Trophoblast cell (in vitro differentiated cells and primary cell): ENCODE results near the gene POLR2L.

ENCODE experiments used
- DNase-seq, 2 donors: peaks; one replicate each; pipeline ENCODE4 v3.0.0-alpha.2; 2016
- H2AFZ ChIP-seq: 2 replicates; pipeline ENCODE4 v1.6.1; 2013; ENCODE audit warnings: low read length, moderate library complexity, mild to moderate bottlenecking; ENCODE audit not compliant: insufficient read depth, poor library complexity
- H2AK5ac ChIP-seq: 2 replicates; pipeline ENCODE4 v1.6.1; 2013; ENCODE audit warnings: mild to moderate bottlenecking, low read length
- H2BK120ac ChIP-seq: 2 replicates; pipeline ENCODE4 v1.6.1; 2013; ENCODE audit warnings: low read length, mild to moderate bottlenecking, moderate library complexity; ENCODE audit not compliant: insufficient read depth, poor library complexity
- H2BK12ac ChIP-seq: 2 replicates; pipeline ENCODE4 v1.6.1; 2013; ENCODE audit warnings: mild to moderate bottlenecking, low read length, moderate library complexity
- H2BK5ac ChIP-seq: 2 replicates; pipeline ENCODE4 v1.6.1; 2013; ENCODE audit warnings: low read length, low read depth, moderate library complexity, mild to moderate bottlenecking; ENCODE audit not compliant: poor library complexity
- H3K14ac ChIP-seq: 2 replicates; pipeline ENCODE4 v1.6.1; 2013; ENCODE audit warnings: mild to moderate bottlenecking, low read length
- H3K18ac ChIP-seq: 2 replicates; pipeline ENCODE4 v1.6.1; 2013; ENCODE audit warnings: mild to moderate bottlenecking, low read length
- H3K23ac ChIP-seq: 2 replicates; pipeline ENCODE4 v1.6.1; 2013; ENCODE audit warnings: low read length
- H3K27ac ChIP-seq: 2 replicates; pipeline ENCODE4 v1.5.1; 2013; ENCODE audit warnings: low read depth, mild to moderate bottlenecking, inconsistent platforms, low read length, moderate library complexity
- H3K27me3 ChIP-seq: 2 replicates; pipeline ENCODE4 v1.6.1; 2013; ENCODE audit warnings: inconsistent platforms, mild to moderate bottlenecking, low read length, moderate library complexity; ENCODE audit not compliant: insufficient read depth
- H3K36me3 ChIP-seq, 2 experiments: 1 replicate in 1 of 2; 2 replicates in 1 of 2; pipeline ENCODE4 v1.6.1; 2013; ENCODE audit warnings: low read length in 2 of 2, mild to moderate bottlenecking in 2 of 2, moderate library complexity in 1 of 2; ENCODE audit not compliant: insufficient read depth in 2 of 2, control insufficient read depth in 1 of 2
- H3K4ac ChIP-seq: 2 replicates; pipeline ENCODE4 v1.6.1; 2013; ENCODE audit warnings: low read depth, mild to moderate bottlenecking, low read length, moderate library complexity
- H3K4me1 ChIP-seq, 2 experiments: 1 replicate in 1 of 2; 2 replicates in 1 of 2; pipeline ENCODE4 v1.6.1; 2013; ENCODE audit warnings: low read length in 2 of 2, mild to moderate bottlenecking in 2 of 2, moderate library complexity in 1 of 2; ENCODE audit not compliant: insufficient read depth in 2 of 2, control insufficient read depth in 1 of 2
- H3K4me2 ChIP-seq: 2 replicates; pipeline ENCODE4 v1.6.1; 2013; ENCODE audit warnings: inconsistent platforms, mild to moderate bottlenecking, low read length, moderate library complexity
- H3K4me3 ChIP-seq: 2 replicates; pipeline ENCODE4 v1.5.1; 2013; ENCODE audit warnings: mild to moderate bottlenecking, low read depth, low read length, inconsistent platforms
- H3K79me1 ChIP-seq: one replicate; pipeline ENCODE4 v1.6.1; 2013; ENCODE audit warnings: low read length
- H3K79me2 ChIP-seq: 2 replicates; pipeline ENCODE4 v1.6.1; 2013; ENCODE audit warnings: low read length, mild to moderate bottlenecking; ENCODE audit not compliant: control insufficient read depth, insufficient read depth, poor library complexity
- H3K9ac ChIP-seq: 2 replicates; pipeline ENCODE4 v1.6.1; 2013; ENCODE audit warnings: mild to moderate bottlenecking, low read length
- H3K9me3 ChIP-seq: 2 replicates; pipeline ENCODE4 v1.6.1; 2013; ENCODE audit warnings: low read depth, mild to moderate bottlenecking, control low read depth, inconsistent platforms, low read length; ENCODE audit not compliant: insufficient read depth
- H4K12ac ChIP-seq: 2 replicates; pipeline ENCODE4 v1.6.1; 2013; ENCODE audit warnings: low read depth, mild to moderate bottlenecking, low read length, moderate library complexity
- H4K8ac ChIP-seq: 2 replicates; pipeline ENCODE4 v1.6.1; 2013; ENCODE audit warnings: low read depth, mild to moderate bottlenecking, low read length, moderate library complexity
- H4K91ac ChIP-seq: one replicate; pipeline ENCODE4 v1.6.1; 2013; ENCODE audit warnings: low read depth, mild to moderate bottlenecking, low read length, moderate library complexity
- WGBS: extraction: QIAGEN DNeasy Blood & Tissue Kit; methylation state at CpG from one replicate; pipeline ENCODE4 v1.1.7; 2013; ENCODE audit warnings: missing lambda C conversion rate; ENCODE audit not compliant: insufficient read length, insufficient coverage; ENCODE audit errors: extremely low coverage; 5-methylcytosine and 5-hydroxymethylcytosine counted together

The POLR2L gene

GRCh38 chr11:849104-849824 is 6.9 kb upstream of the POLR2L start:
- Histone ChIP-seq H2AFZ (peak overlapping the region; percentile 1), H3K4me1 (peaks cover 15 to 21% of the 10 kb centered on the region in 2 experiments), H3K18ac (no peak overlapping the region), H3K9ac (no peak overlapping the region), H2BK120ac (no peak overlapping the region), H2BK12ac (no peak overlapping the region), H4K12ac (no peak overlapping the region), H3K9me3 (no peaks in the 10 kb centered on the region), H3K27me3 (peaks cover 14% of the 10 kb centered on the region), H3K27ac (no peak overlapping the region), H3K36me3 (no peaks in the 10 kb centered on the region), H3K4ac (no peak overlapping the region), H3K4me3 (peak overlapping the region; percentile 62), H3K79me2 (no peaks in the 10 kb centered on the region), H2BK5ac (no peak overlapping the region), H3K23ac (no peak overlapping the region), H2AK5ac (no peak overlapping the region), H3K79me1 (no peaks in the 10 kb centered on the region), H3K14ac (no peak overlapping the region), H4K8ac (no peak overlapping the region), H3K4me2 (peak overlapping the region; percentile 92), H4K91ac (no peak overlapping the region)
- DNase-seq: peak in 1 of 2 donors; percentile 28
- no CpG with 5 or more reads among the region's 71 CpGs for WGBS

- peaks cover 14% of the 10 kb centered on the region for H3K27me3 ChIP-seq
- H3K18ac ChIP-seq: no peak overlapping the region
- no peaks in the 10 kb centered on the region for H3K36me3 ChIP-seq
- no peak overlapping the region for H3K9ac ChIP-seq
- no peak overlapping the region for H2AFZ ChIP-seq
- H4K8ac ChIP-seq: no peak overlapping the region
- no peak overlapping the region for H3K4ac ChIP-seq
- H3K79me2 ChIP-seq: no peaks in the 10 kb centered on the region
- peak in 1 of 2 donors; percentile 33 for DNase-seq
- no peak overlapping the region for H3K4me3 ChIP-seq
- no peak overlapping the region for H4K91ac ChIP-seq
- no peak overlapping the region for H2BK12ac ChIP-seq
- no peak overlapping the region for H3K27ac ChIP-seq
- peaks cover 4% of the 10 kb centered on the region for H3K79me1 ChIP-seq
- no peak overlapping the region for H2BK120ac ChIP-seq
- no peak overlapping the region for H3K4me2 ChIP-seq
- H2AK5ac ChIP-seq: no peak overlapping the region
- no peaks in the 10 kb centered on the region for H3K9me3 ChIP-seq
- peaks cover 22 to 30% of the 10 kb centered on the region in 2 experiments for H3K4me1 ChIP-seq
- no peak overlapping the region for H3K23ac ChIP-seq
- H4K12ac ChIP-seq: no peak overlapping the region
- H3K14ac ChIP-seq: no peak overlapping the region
- WGBS: no CpG with 5 or more reads among the region's 14 CpGs
- no peak overlapping the region for H2BK5ac ChIP-seq
These were observed 6.1 kb upstream of the POLR2L start for GRCh38 chr11:848380-848931.

GRCh38 chr11:847876-848275 is 5.5 kb upstream of the POLR2L start:
- H3K23ac ChIP-seq: no peak overlapping the region
- no peak overlapping the region for H2BK120ac ChIP-seq
- H3K4ac ChIP-seq: no peak overlapping the region
- H3K9ac ChIP-seq: no peak overlapping the region
- H3K4me3 ChIP-seq: no peak overlapping the region
- no peaks in the 10 kb centered on the region for H3K36me3 ChIP-seq
- H3K18ac ChIP-seq: no peak overlapping the region
- no peak overlapping the region for H2BK5ac ChIP-seq
- DNase-seq: no peak
- WGBS: no CpG with 5 or more reads among the region's 18 CpGs
- no peak overlapping the region for H2AK5ac ChIP-seq
- no peak overlapping the region for H4K12ac ChIP-seq
- no peak overlapping the region for H4K8ac ChIP-seq
- no peak overlapping the region for H3K14ac ChIP-seq
- H3K27me3 ChIP-seq: peaks cover 14% of the 10 kb centered on the region
- no peak overlapping the region for H2AFZ ChIP-seq
- H4K91ac ChIP-seq: no peak overlapping the region
- H3K4me1 ChIP-seq: peaks cover 24 to 33% of the 10 kb centered on the region in 2 experiments
- H3K79me2 ChIP-seq: no peaks in the 10 kb centered on the region
- no peak overlapping the region for H3K4me2 ChIP-seq
- H2BK12ac ChIP-seq: no peak overlapping the region
- H3K79me1 ChIP-seq: peaks cover 8% of the 10 kb centered on the region
- no peaks in the 10 kb centered on the region for H3K9me3 ChIP-seq
- no peak overlapping the region for H3K27ac ChIP-seq

- Histone ChIP-seq H4K12ac (no peak overlapping the region), H3K14ac (no peak overlapping the region), H3K4me1 (peaks cover 24 to 33% of the 10 kb centered on the region in 2 experiments), H3K79me1 (peaks cover 13% of the 10 kb centered on the region), H3K4me2 (no peak overlapping the region), H3K23ac (no peak overlapping the region), H2AFZ (no peak overlapping the region), H3K27me3 (peaks cover 14% of the 10 kb centered on the region), H4K91ac (no peak overlapping the region), H3K9ac (no peak overlapping the region), H3K4me3 (no peak overlapping the region), H2BK12ac (no peak overlapping the region), H2AK5ac (no peak overlapping the region), H3K18ac (no peak overlapping the region), H2BK120ac (no peak overlapping the region), H3K79me2 (peaks cover 7% of the 10 kb centered on the region), H4K8ac (no peak overlapping the region), H3K36me3 (no peaks in the 10 kb centered on the region), H2BK5ac (no peak overlapping the region), H3K27ac (no peak overlapping the region), H3K4ac (no peak overlapping the region), H3K9me3 (no peaks in the 10 kb centered on the region)
- DNase-seq: no peak
- WGBS: no CpG with 5 or more reads among the region's 11 CpGs
These were observed 4.3 kb upstream of the POLR2L start for GRCh38 chr11:846496-847098.
